Activated effector memory CD4-positive, alpha-beta T cell treated with Interleukin-2 at 50 U/mL for 16 hours (primary cell): ENCODE measurements around the gene NGRN.
"Not testable (repeated sequence)": the region's sequence is repeated elsewhere in the genome, so short reads cannot be mapped to it uniquely, and the experiment has no call there.

Experiments
- DNase-seq: peaks from one replicate; pipeline ENCODE4 v3.0.0-alpha.2; 2020

Gene NGRN

DNA sequence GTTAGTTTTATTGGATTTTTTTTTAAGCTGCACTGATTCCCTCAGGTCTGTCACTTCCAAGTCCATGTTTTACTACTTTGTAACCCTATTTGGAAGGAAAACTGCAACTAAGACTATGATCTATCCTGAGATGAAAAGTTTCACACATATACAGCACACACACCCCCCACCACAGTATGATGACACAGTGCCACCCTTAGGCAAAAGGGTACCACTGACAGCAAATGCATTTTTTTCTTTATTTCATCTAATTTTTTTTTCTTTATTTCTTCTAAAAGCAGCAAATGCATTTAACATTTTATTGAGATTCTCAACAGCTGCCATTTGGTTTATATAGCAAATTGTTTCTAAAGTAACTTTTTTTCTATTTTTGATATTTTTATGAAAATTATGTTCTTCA lies 21.2 kb downstream of the NGRN start:
- peak; percentile 16 for DNase-seq

- no peak for DNase-seq
Measured at GRCh38 chr15:90287101-90287500, 21.6 kb downstream of the NGRN start.

DNA sequence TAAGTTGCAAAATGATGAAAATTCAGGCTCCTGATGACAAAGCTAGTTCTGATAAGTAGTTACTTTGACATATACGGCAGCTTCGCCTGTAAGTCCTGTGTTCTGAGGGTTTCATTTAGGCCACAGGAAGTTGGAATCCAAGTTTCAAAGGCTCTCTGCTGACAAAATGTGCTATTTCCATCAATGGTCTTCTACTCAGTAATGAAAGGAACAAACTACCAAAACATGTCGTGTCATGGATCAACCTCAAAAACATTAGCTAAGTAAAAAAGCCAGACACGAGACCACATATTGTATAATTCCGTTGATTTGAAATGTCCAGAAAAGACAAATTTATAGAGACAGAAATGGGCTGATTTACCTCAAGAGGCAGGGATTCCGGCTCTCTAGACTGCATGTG lies 22.5 kb downstream of the NGRN start:
- DNase-seq: no peak

DNA sequence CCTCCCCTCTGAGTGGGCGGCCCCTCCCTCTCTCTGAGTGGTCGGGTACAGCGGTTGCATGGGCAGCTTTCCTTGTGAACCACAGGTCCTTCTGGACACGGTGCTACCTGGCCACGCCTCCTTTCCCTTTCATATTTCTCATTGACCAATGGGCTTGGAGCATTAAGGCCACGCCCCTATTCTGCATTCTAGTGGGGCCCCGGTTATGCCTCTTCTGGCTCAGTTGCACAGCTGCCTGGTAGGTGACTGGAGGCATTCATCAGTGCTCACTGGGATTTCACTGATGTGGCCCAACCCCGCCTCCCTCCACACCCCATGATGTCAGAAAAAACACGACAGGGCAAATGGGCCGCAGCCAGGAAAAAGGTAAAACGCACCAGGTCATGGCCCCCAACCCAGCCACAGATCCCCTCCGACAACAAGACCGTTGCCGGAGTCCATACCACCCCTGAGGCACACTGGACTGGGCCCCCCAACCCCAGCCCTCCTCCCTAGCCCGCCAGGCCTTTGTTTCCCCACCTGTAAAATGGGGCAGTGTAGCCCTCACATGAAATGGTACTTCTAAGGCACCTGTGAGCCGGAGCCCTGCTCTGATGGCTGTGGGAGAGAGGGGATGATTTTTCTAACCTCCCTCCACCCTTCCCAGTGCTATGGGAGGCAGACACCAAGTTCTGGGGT lies 26.3 kb downstream of the NGRN start:
- no peak for DNase-seq

DNA sequence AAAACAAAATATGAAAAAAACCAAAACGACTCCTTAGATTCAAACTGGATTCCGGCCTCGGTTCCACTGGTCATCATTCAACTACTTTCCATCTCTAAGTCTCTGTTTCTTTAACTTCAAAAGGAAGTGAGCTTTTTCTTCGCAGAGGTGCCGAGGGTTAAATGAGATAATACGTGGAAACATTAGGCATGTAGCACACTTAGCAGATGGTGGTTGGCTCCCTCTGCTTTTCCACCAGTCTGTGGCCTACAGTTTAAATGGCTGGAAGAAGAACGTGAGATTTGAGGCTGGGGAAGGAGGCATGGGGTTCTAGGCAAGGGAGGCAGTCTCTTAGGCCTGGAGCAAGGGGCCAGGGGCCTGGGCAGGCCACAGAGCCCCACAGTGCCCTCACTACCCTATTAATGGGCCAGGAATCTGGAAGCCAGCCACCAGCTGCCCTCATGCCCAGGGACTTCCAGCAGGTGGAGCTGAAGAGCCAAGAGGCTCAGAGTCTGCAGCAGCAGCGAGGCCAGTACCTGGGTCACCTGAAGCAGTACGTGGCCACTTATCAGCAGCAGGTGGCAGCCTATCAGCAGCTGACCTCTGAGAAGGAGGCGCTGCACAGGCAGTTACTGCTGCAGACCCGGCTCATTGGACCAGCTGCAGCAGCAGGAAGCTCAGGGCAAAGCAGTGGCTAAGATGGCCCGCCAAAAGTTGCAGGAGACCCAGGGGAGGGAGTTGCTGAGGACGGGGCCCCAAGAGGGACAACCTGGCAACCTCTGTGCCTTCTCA lies 27.8 kb downstream of the NGRN start:
- peak; percentile 58 for DNase-seq

- no peak for DNase-seq
Measured at GRCh38 chr15:90294159-90294558, 28.7 kb downstream of the NGRN start.

DNA sequence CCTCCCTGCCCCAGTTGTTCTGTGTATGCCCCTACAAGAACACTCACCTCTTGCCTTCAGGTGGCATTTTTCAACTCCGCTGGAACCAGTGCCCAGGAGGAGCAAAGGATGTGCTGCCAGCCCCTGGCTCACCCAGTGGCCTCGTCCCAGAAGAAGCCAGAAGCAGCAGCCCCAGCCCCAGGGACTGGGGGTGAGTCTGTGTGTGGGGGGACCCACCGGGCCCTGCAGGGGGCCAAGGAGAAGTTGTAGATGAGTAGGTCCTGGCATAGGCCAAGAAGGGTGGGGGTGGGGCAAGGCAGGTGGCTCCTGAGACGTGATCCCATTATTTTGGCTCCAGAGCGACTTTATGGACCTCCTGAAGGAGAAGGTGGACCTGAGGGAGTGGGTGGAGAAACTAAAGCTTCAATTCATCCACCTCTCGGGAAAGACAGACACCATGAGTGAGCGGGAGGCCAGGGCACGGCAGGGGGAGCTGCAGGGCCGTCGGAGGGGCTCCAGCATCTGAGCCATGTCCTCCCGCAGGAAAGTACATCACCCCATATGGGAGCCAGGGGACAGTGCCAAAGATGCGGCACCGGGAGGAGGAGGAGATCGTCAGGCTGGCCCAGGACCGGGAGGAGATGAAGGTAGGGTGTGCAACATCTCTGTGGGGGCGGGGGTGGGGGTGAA lies 29.3 kb downstream of the NGRN start:
- no peak for DNase-seq

DNA sequence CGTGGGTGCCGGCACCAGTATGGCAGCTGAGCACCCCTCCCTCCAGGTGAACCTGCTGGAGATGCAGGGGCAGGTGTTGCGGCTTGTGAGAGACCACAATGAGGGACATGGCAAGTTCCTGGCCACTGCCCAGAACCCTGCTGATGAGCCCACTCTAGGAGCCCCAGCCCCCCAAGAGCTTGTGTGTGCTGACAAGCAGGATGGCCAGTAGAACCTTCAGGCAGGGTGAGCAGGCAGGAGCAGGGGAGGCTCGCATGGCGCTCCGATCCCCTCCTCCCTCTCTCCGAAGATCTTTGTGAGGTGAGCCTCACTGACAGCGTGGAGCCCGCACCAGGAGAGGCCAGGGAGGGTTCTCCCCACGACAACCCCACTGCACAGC lies 29.8 kb downstream of the NGRN start:
- DNase-seq: no peak

- DNase-seq: not testable (repeated sequence)
Measured at GRCh38 chr15:90296316-90296884, 30.9 kb downstream of the NGRN start.

- no peak for DNase-seq
Measured at GRCh38 chr15:90297021-90297420, 31.5 kb downstream of the NGRN start.

DNA sequence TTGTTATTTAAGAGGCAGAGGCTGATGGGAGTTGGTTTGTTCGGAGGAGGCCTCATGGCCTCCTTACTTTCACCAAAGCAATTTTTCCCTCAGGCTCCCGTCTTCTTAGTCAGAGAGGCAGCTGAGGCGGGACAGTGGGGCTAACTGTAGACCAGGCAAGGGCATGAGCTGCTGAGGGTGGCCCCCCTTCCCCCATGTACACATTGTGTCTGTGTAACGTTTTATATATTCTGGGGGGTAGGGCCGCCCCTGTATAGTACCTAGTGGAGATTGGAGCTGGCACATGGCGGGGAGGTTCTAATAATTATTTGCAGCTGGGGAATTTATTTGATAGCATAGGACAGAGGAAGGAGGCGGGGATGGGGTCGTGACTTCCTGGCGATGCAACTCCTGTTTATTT lies 35.1 kb downstream of the NGRN start:
- no peak for DNase-seq

GRCh38 chr15:90300988-90301706 lies 35.7 kb downstream of the NGRN start:
- peak; percentile 38 for DNase-seq

DNA sequence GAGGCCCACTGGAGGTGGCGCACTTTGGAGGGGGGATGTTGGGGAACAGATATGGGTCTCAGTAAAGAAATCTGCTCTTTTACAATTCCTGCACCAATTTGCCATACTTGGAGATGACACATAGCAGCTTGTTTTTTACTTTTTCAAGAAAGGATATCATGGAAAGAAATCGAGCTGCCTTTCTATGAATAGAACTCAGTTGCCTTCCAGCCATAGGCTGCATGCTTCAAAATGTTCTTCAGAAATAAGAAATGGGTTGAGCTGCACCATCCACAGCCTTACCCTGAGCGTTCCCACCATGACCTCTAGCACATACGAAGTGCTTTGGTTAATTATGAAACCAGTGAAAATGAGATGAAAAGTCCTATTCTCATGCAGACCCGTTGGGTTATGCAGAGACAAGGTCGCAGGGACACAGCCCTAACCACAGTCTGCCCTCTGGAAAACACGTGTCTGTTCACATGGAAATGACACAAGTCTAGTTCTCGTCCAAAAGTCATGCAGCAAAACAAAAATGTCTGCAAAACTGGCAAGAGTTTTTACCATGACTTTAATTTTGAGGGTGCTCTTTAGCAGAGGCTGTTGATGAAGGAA lies 36.3 kb downstream of the NGRN start:
- no peak for DNase-seq

DNA sequence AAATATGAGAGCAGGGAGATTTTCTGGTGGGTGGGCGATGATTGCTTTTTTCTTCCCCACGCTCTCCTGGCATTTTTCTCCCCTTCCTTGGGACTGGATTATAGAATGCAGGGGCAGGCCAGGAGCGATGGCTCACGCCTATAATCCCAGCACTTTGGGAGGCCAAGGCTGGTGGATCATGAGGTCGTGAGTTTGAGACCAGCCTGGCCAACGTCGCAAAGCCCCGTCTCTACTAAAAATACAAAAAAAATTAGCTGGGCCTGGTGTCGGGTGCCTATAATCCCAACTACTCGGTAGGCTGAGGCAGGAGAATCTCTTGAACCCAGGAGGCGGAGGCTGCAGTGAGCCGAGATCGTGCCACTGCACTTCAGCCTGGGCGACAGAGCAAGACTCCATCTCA lies 39.9 kb downstream of the NGRN start:
- not testable (repeated sequence) for DNase-seq

DNA sequence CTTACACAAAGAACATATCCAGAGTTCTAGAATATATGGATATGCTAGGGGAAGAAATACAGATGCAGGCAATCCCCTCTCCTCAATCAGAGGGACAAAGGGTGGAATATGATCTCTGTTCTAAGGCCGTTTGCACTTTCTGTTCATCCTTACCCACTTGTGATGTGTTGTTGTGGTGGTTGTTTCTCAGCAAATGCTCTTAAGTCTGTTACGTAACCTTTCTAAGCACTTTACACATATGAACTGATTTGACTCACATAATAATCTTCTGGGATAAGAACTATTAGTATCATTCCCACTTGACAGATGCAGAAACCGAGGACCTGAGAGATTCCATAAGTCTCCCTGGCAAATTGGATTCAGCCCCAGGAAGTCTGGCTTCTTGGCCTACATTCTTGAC lies 40.5 kb downstream of the NGRN start:
- DNase-seq: no peak

GRCh38 chr15:90306560-90306959 lies 41.1 kb downstream of the NGRN start:
- DNase-seq: peak; percentile 4

DNA sequence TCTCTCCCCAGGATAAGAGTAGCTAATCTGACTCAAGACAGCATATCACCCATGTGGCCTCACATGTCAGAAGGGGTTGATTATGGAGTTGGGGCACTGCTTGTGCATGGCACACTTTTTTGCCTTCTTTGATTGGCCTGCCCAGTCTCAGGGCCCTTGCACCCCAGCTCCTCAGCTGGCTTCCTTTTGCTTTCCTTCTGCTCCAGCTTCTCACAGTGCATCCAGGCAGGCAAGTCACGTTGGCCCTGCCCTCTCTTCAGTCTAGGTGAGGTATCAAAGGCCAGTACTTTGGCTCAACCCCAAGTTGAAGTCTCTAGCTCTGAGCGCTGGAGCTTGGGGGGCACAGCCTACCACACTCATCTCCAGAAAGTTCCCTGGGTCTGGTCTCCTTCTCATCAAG lies 42.2 kb downstream of the NGRN start:
- no peak for DNase-seq

DNA sequence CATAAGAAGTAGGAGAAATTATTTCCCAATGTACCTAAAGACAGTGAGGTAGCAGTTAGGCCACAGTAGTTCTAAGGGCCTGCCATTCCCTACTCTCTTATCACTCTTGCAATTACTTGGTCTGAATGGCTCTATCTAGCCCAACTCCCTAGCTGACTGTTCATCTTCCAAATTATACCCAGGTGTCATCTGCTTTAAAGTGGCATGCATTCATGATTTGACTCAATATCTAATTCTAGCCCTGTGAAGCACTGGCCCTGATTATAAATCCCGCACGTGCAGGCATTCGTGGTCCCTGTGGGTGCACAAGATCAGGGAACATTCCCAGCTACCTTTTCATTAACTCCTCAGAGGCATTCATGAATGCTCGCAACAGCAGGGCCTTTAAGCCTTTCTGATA lies 43.5 kb downstream of the NGRN start:
- DNase-seq: no peak

DNA sequence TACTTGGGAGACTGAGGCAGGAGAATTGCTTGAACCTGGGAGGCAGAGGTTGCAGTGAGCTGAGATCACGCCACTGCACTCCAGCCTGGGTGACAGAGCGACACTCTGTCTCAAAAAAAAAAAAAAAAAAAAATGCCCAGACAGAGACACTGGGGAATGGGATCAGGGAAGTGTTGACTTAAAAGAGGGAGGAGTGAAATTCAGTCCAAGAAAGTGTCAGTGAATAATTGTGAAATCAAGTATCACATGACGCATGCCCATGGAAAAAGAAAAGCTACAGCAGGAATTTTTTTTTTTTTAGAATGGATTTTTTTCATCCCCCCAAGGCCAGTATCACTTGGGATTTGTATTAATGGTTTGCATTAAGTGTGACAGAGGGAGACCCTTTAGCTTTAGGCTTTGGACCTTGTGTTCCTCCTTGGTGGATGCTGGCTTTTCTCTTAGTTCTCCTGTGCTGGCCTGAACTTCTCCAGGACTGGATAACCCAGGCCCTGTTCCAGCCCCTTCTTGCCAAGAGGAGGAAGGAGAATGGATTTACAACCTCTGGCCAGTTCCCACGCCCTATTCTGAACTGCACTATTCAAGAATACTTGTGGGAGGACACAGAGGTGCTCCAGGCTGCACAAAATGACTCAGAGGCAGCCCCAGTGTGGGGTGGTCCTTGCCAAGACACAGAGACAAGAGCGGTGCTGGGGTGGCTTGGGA lies 50.0 kb downstream of the NGRN start:
- DNase-seq: no peak

DNA sequence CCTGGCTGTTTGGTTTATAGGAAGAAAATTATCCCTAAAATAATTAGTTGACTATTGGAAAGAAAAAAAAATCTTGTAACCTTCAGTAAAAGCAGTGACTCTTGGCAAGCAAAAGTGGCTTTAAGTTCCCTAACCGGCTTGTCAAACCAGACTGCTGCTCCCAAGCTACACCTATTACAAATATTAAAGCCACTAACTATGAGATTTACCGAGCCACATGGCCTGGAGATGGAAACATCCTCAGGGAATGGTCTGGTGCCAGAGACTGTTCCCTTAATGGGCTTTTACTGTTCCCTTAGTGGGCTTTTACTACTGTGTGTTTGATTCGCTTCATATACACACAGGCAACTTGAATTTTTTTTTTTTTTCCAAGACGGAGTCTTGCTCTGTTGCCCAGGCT lies 50.7 kb downstream of the NGRN start:
- no peak for DNase-seq

DNA sequence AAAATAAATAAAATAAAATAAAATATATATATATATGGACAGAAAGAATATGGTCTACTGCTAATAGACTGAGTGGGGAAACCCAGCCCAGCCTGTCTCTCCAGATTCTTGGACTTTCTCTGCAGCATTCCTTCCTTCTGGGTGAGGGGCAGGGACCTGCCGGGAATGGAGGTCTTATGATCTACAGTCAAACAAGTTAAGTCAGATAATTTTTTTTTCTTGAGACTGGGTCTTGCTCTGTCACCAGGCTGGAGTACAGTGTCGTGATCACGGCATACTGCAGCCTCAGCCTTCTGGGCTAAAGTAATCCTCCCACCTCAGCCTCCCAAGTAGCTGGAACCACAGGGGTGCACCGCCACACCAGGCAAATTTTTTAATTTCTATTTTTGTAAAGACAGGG lies 53.1 kb downstream of the NGRN start:
- DNase-seq: no peak
